Measurements from ENCODE around the gene ASIC3.

The ASIC3 gene

GRCh38 chr7:151017953-151018420 lies 30.3 kb upstream of the ASIC3 start:
- peak; percentile 96 for TF ChIP-seq CTCF (IDR thresholded peaks at IDR 0.05; ENCODE audit: low read depth, low read length, missing control alignments)

GRCh38 chr7:151018421-151019129 lies 29.8 kb upstream of the ASIC3 start:
- TF ChIP-seq CTCF (IDR thresholded peaks at IDR 0.05; ENCODE audit: low read depth, low read length, missing control alignments) = no peak
- DNase-seq (ENCODE audit: low read depth) = no peak
- in situ Hi-C loops (cut with HindIII; ENCODE audit: low sequenced_read_pairs) = no loop called here
- H3K4me3 ChIP-seq (ENCODE audit: low read depth, low read length) = no peak overlapping the region

More at GRCh38 chr7:151017953-151018420, 30.3 kb upstream of the ASIC3 start:
- in situ Hi-C loops (cut with HindIII; ENCODE audit: low sequenced_read_pairs) = no loop called here
- DNase-seq (ENCODE audit: low read depth) = no peak
- H3K4me3 ChIP-seq (ENCODE audit: low read depth, low read length) = no peak overlapping the region

GRCh38 chr7:151019130-151019447 lies 29.2 kb upstream of the ASIC3 start:
- H3K4me3 ChIP-seq (ENCODE audit: low read depth, low read length) = no peak overlapping the region
- TF ChIP-seq CTCF (IDR thresholded peaks at IDR 0.05; ENCODE audit: low read depth, low read length, missing control alignments) = no peak

GRCh38 chr7:151020231-151020630 lies 28.1 kb upstream of the ASIC3 start:
- DNase-seq (ENCODE audit: low read depth) = no peak
- no peak for TF ChIP-seq CTCF (IDR thresholded peaks at IDR 0.05; ENCODE audit: low read depth, low read length, missing control alignments)
- in situ Hi-C loops (cut with HindIII; ENCODE audit: low sequenced_read_pairs) = no loop called here
- no peak overlapping the region for H3K4me3 ChIP-seq (ENCODE audit: low read depth, low read length)

More at GRCh38 chr7:151019130-151019447, 29.2 kb upstream of the ASIC3 start:
- in situ Hi-C loops (cut with HindIII; ENCODE audit: low sequenced_read_pairs) = no loop called here
- DNase-seq (ENCODE audit: low read depth) = no peak

GRCh38 chr7:151023232-151023631 lies 25.1 kb upstream of the ASIC3 start:
- in situ Hi-C loops (cut with HindIII; ENCODE audit: low sequenced_read_pairs) = no loop called here
- no peak for DNase-seq (ENCODE audit: low read depth)
- no peak for TF ChIP-seq CTCF (IDR thresholded peaks at IDR 0.05; ENCODE audit: low read depth, low read length, missing control alignments)
- no peak overlapping the region for H3K4me3 ChIP-seq (ENCODE audit: low read depth, low read length)

- TF ChIP-seq CTCF (IDR thresholded peaks at IDR 0.05; ENCODE audit: low read depth, low read length, missing control alignments) = no peak
- H3K4me3 ChIP-seq (ENCODE audit: low read depth, low read length) = no peak within 1 kb of the TSS
- no peak for DNase-seq (ENCODE audit: low read depth)
- in situ Hi-C loops (cut with HindIII; ENCODE audit: low sequenced_read_pairs) = no loop called here
Measured at GRCh38 chr7:151024435-151025056, 23.8 kb upstream of the ASIC3 start, which contains the start of gene ATG9B. Gene ATG9B (minus strand): TSS chr7:151024494. CDS start chr7:151024423, 71 bp downstream.
